ENCODE measurements around the gene TSPO2.
"Not testable (repeated sequence)": the region's sequence is repeated elsewhere in the genome, so short reads cannot be mapped to it uniquely, and the experiment has no call there.

Gene TSPO2, protein sequence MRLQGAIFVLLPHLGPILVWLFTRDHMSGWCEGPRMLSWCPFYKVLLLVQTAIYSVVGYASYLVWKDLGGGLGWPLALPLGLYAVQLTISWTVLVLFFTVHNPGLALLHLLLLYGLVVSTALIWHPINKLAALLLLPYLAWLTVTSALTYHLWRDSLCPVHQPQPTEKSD

DNA sequence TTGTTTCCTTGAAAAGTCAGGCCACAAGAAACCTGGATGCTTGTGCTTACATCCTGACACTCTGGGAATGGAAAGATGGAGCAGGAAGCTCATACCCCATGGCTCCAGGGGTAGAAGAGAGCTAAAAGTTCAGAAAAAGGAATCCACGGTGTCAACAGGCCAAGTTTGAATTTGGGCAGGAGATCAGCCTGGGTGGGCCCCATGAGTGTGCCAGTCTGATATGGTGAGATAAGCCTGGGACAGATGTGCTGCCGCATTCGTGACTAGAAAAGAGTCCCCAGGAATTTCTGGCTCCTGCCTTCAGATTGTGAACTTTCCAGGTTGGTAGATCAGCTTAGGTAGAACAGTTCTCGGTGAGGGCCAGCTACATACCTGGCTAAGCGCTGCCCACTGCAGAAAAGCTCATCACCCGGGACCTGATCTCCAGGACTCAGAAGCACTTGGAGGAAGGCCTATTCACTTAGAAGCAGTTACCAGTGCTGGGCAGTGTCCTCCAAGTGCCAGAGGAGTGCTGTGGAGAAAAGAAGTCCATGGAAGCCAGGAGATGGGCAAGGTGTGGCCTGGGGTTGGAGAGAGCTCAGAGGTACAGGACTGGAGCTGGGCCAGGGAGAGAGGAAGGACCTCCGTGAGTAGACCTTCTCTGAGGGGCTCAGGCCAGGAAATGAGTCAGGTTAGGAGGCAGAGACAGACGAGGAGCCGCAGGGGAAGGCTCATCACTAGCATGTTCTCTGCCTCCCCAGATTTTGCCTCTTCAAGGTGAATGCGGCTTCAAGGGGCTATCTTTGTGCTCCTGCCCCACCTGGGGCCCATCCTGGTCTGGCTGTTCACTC lies at the start of gene TSPO2:
TSPO2 (plus strand) TSS at position 242 of the 830 bp plus-strand sequence; CDS start at position 761, 519 bp downstream.
- no peak for DNase-seq (ENCODE audit: low read depth)

DNA sequence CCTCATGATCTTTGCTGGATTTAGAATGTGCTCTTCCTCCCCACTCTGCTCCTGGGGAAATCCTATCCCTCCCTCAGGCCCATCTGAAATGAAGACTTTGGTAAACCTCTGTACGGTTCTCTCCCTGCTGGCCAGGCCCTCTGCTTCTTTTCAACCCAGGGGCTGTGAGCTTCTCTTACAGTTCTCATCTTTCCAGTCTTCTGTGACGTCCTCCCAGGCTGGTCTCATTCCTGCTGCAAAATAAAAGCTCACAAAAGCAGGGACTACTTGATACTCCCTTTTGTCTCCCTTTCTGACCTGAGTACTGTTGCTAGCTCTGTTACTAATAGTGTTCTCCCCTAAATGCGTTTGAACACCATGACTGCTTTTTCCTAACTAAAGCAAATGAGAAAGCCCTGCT lies 49.5 kb upstream of the TSPO2 start:
- no peak for DNase-seq (ENCODE audit: low read depth)

DNA sequence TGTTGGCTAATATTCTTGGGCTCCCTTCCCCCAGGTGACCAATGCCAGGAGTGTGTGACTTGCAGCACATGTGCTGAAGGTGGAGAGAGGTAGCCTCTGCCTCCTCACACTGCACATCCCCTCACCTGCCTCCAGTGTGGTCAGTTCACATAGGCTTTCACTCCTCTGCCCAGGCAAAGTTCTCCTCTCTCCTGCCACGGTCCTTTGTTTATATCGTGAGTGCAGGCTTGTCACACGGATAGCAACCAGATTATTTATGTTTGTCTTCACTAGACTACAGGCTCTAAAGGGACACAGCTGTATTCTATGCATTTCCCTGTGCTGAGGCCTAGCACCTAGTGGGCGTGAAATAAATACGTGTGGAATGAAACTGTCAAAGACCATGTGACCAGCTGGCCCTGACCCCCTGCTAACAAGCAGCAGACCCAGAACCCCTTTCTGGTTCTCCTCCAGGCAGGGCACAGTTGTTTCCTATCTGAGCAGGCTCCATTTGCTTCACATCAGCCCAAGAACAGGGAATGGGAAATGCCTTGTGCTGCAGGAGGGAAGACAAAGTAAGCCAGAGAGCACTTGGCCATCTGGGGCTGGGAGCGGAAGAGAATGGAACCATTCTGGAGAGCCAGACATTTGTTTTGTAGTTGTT lies 45.6 kb upstream of the TSPO2 start:
- DNase-seq (ENCODE audit: low read depth), result no peak

DNA sequence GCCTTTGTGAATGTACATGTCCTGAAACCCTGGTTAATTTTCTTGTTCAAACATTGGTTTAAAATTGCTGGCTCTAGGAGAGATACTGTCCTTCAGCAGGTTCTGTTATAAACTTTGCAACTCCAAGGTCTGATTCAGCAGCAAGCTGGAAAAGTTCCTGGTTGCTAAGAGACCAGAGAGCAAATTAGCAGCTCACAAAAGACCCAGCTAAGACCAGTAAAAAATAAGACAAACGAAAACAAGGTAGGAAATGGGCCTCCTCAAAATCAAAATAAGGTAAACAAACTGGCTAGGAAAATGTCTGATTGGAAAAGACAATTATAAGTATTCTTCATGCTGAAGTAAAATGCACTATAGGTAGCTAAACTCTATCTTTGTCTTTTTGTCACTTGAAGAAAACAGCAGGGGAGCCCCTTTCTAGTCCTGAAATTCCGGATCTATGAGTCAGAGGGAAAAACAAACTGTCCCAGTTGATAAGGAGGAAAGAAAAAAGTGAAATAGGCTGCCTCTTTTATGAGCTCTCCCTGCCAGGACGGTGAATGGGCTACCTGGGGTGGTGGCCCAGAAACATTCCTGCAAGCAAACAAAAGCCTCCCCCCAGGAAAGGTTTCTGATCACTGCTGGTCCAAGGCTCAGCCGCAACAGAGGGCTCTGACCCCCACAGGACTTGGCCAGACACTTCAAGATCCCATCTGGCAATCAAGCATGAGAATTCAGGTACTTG lies 44.9 kb upstream of the TSPO2 start:
- no peak for DNase-seq (ENCODE audit: low read depth)

DNA sequence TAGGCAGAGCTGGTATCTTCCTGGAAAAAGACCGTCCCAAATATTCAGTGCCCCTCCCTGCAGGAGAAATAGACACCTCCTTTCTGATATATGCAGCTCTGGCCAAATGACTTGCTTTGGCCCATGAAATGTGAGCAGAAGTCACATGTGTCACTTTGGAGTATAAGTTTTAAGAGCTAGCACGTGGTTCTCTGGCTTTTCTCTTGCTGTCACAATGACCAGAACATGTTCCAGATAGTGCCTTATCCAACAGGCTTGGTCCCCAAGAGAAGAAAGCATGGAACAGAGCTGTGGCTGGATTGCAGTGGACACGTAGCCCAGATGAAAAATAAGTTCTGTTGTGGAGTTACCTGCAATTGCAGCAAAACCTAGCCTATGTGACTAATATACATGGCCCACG lies 43.6 kb upstream of the TSPO2 start:
- DNase-seq (ENCODE audit: low read depth), result no peak

DNA sequence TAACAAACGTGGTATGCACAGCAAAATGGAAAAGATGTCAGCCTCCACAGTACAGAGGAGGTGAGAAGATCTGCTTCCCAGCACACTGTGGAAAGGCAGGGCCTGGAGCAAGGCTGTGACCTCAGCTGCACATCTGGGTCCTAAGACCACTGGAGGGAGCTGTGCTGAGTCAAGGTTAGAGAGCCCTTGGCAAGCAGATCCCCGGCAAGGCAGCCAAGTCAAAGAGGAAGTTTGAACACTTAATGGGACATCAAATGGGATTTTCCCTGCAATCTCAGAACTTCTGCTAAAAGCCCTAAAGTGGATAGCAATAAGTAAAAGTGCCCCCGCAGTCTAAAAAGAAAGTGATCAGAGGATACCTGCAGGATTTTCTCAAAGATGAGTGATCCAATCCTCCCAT lies 42.7 kb upstream of the TSPO2 start:
- DNase-seq (ENCODE audit: low read depth), result no peak

DNA sequence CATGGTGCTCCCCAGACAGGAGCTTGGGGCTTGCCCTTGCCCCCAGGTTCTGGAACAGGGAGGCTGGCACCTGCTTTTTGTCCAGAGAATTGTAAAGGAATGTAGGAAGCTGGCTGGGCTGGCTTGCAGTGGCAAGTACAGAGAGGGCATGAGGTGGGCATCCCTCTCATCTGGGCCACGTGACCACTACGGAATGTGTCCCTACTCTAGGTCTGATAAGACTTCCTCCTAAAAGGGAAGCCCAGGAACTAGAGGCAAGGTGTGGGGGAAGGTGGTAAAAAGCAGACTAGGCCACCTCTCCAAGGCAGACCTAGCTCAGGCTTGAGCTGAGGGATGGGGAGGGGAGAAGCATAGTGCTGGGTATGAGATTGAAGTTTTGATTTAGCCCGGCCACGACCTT lies 42.0 kb upstream of the TSPO2 start:
- no peak for DNase-seq (ENCODE audit: low read depth)

DNA sequence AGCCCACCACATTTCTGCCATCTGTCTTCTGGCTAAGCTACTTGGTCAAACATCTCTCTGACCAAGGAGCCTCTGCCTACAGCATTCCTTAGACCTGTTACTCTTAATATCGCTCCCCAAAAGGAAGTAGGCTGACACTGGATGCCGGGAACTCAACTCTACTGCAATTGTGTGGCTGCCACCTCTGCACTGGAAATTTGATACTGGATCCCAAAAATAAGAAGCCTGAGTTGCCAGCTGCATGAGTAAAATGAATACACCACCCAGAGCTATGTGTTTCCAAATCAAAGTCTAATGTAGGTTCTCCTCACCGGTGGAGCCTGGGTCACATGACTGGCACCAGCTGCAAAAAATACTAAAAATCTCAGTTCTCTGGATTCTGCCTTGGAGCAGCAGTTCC lies 40.1 kb upstream of the TSPO2 start:
- no peak for DNase-seq (ENCODE audit: low read depth)

DNA sequence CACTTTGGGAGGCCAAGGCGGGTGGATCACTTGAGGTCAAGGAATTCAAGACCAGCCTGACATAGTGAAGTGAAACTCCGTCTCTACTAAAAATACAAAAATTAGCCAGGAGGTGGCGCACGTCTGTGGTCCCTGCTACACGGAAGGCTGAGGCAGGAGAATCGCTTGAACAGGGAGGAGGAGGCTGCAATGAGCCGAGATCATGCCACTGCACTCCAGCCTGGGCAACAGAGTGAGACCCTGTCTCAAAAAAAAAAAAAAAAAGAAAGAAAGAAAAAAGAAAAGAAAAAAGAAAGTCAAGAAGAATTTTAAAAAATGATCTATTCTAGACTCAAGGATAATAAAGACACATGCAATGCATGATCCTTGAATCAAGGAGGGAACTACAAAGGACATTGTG lies 36.0 kb upstream of the TSPO2 start:
- DNase-seq (ENCODE audit: low read depth), result not testable (repeated sequence)

DNA sequence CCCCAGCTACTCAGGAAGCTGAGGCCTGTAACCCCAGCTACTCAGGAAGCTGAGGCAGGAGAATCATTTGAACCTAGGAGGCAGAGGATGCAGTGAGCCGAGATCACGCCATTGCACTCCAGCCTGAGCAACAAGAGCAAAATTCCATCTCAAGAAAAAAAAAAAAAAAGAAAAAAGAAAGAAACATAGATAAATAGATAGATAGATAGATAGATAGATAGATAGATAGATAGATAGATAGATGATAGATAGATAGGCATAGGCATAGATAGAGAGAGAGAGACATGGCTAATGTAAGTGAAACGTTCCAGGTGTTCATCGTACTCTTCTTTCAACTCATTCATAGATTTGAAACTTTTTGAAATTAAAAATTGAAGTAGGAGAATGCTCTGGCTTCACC lies 35.3 kb upstream of the TSPO2 start:
- DNase-seq (ENCODE audit: low read depth), result not testable (repeated sequence)

DNA sequence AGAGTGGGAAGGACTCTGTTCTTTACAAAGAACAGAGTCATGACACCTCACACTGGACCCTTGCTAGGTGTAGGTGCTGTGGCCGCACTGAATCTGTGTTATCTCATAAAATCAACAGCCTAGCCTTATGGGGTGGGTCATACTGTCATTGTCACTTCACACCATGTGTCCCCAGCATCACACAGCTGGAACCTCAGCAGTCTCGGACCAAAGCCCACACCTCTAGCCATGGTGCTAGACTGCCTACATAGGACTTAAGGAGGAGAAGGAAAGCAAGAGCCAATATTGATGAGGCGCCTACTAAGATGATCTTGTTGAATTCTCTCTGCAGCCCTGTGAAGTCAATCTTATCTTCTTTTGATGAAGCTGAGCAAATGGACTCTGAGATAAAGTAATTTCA lies 34.3 kb upstream of the TSPO2 start:
- DNase-seq (ENCODE audit: low read depth), result no peak

DNA sequence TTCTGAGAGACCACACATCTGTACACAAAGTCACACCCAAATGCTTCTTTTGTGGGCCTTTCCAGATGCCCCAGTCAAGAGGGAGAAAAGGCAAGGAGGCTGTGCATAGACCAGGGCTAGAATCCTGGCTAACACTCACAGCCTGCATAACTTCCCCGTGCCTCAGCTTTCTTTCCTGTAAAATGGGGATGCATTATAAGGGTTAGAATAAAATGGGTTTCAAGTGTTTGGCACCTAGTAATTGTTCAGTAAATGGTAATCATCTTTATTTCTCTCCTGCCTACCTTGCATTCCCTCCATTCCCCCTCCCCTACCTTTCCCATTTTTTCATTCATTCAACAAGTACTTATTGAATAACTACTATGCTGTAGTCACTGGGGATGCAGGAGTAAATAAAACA lies 32.6 kb upstream of the TSPO2 start:
- DNase-seq (ENCODE audit: low read depth), result no peak

DNA sequence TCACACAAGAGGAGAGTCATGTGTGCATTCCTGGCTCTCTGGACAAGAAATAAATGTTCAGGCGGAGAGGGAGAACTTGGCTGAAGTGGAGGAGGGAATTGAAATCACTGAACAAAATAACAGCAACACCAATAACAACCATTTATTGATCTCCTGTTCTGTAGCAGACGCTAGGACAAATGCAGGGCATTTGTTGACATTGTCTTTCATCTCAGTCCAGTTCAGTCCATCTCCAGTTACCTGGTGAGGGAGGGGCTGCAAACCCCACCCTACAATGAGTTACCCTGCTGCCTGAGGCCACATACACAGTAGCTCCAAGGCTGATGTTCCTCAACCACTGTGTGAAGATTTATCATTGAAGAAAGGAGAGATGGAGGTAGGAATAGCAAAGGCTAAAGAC lies 30.6 kb upstream of the TSPO2 start:
- DNase-seq (ENCODE audit: low read depth), result no peak

DNA sequence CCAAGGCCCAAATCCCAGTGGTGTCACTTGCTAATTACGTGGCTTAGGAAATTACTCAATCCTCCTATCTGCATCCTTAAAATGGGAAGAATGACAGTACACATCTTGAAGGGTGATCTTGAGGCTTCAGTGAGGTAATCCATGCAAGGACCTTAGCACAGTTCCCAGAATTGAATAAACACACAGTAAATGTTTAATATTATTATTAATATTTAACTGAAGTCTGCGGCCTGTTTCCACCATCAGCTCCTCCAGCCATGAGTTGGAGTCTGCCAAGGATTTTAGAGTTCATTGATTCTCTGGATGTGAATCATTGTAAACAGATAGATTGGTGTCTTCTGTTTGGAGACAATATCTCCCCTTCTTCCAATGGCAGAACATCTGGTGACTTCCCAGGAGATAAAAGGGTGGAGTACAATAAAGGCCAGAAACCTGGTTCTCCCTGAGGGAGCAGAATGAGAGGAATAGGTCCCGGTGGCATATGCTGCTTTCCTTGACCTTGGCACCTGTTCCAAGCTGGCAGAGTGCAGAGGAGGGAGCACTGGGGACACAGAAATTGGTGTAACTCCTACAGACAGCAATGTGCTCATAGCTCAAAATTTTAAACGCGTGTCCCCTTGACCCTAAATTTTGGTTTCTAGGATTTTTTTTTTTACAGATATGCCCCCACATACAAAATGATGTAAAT lies 28.7 kb upstream of the TSPO2 start:
- DNase-seq (ENCODE audit: low read depth), result no peak

DNA sequence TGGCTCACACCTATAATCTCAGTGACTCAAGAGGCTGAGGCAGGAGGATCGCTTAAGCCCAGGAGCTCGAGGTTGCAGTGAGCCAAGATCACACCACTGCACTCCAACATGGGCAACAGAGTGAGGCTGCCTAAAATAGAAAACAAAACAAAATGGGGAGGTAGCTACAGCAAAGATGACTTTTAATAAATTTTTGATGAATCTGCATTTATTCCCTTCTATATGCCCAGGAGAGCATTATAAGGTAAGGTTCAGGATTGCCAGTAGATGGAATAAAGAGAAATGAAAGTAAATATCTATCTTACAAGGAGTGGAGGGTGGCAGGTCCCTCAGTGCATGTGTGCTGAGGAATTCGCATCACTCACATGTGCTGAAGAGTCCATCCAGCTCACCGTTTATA lies 27.5 kb upstream of the TSPO2 start:
- DNase-seq (ENCODE audit: low read depth), result no peak

DNA sequence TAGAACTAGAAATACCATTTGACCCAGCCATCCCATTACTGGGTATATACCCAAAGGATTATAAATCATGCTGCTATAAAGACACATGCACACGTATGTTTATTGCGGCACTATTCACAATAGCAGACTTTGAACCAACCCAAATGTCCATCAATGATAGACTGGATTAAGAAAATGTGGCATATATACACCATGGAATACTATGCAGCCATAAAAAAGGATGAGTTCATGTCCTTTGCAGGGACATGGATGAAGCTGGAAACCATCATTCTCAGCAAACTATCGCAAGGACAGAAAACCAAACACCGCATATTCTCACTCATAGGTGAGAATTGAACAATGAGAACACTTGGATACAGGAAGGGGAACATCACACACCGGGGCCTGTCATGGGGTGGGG lies 26.4 kb upstream of the TSPO2 start:
- DNase-seq (ENCODE audit: low read depth), result not testable (repeated sequence)

DNA sequence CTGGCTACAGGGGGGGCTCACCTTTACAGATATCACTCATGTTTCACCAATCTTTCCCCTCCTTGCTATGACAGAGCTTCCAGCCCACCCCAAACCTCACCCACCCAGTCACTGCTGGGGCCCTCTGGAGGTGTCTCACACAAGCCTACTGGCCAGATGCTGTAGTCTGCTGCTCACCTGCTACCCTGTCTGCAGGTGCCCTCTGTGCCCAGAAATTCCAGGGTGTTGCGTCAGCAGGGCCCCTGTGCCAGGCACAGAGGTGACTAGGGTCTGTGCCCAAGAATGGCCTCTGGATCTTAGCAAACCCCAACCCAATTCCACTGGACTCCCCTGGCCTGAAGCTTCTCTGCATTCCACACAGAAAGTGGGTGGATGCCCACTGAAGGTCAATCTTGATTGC lies 24.6 kb upstream of the TSPO2 start:
- no peak for DNase-seq (ENCODE audit: low read depth)

DNA sequence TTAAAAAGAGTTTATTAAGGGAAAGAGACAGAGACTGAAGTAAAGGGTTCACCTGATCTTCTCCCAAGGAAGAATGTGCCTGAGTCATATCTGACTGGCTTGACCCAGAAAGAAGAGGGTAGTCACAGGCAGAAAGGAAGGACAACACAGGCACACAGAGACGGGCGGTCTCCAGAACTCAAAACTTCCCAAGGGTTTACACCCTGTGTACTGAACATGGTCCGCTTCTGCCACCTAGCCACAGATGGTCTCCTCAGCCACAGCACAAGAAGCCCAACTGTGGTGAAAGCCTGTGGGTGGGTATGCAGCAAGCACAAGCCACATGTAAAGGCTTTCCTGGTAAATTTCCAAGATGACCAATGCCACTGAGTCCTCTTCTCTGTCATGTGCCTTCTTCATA lies 20.4 kb upstream of the TSPO2 start:
- no peak for DNase-seq (ENCODE audit: low read depth)

DNA sequence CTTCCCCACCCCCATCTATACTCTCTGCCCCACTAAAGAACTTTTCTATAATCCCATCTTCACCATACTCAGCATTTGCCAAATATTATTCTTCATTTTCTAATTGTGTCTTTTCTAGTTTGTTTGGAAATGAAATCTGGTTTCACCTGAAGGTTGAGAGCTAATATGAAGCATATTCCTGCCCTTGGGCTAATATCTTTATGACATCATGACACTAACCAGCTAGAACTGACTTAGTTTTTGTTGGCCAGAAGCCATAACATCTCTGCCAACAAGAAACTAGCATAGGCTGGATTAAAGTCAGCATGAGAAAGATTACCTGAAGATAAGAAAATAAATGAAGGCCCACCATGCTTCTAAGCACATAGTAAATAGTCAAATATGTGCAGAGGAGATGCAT lies 20.0 kb upstream of the TSPO2 start:
- no peak for DNase-seq (ENCODE audit: low read depth)

DNA sequence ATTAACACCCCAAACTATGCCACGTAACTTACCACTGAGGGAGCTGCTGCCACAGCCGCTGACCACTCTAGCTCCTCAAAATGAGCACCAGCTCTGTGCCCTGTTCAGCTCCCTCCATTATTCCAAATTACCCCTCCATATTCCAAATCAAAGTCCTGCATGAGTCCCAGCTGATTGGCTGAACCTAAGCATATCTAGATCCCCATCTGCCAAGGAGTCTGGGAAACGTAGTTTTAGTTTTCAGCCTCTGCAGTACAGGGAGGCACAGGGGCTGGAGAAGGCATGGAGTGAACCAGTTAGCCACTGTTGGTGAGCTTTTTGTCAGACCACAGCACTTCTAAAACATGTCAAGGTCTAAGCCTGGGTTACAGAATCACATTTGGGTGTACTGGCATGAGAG lies 19.2 kb upstream of the TSPO2 start:
- no peak for DNase-seq (ENCODE audit: low read depth)

DNA sequence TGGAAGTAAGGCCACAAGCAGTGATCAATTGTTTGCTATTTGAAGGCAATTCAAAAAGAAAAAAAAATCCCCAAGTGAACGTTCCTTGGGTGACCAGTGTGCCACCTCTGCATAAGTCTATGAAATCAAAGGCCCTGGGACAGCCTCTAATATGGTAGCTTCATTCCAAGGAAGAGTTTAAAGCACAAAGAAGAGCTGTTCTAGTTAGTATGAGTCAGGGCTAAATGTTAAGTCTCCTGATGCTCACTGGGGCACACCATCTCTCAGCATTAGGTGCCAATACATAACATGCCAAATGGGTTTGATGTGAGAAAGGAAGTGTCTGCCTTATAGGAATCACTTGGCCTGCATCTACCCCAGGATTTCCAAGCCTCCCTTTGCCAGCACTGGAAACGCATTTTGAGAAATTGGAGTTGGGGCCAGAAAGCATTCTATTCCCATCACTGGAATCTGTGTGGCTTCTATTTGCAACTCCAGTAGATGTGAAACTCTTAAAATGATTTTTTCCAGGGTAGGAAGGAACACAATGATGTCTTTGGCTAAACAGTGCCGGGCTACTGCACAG lies 16.2 kb upstream of the TSPO2 start:
- DNase-seq (ENCODE audit: low read depth), result no peak

DNA sequence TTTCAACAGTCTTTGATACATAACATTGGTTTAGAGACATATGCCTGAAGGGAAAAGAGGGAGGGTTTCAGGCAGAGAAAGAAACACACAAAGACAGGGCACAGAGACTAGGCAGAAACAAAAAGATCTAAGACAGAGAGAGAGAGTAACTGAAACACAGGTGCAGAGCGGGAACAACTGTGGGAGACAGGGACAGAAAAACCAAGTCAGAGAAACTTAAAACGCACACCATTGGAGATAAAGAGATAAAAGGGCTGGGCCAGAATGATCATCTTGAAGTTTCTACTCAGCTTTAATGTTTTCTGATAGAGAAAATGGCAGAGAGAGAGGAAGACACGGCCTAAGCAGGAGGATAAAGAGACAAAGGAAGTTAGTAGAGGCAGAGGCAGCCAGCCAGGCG lies 15.0 kb upstream of the TSPO2 start:
- DNase-seq (ENCODE audit: low read depth), result no peak

All from T-helper 22 cell (primary cell).